Inflammatory macrophage treated with lipopolysaccharide for 1 hour (primary cell): Measurements from ENCODE around the gene DHCR24.
"Not testable (repeated sequence)": the region's sequence is repeated elsewhere in the genome, so short reads cannot be mapped to it uniquely, and the experiment has no call there.

ENCODE experiments used
- DNase-seq, 2 donors: peaks; one replicate each; pipeline ENCODE4 v3.0.0-alpha.2; 2020 to 2022

Gene DHCR24

DNA sequence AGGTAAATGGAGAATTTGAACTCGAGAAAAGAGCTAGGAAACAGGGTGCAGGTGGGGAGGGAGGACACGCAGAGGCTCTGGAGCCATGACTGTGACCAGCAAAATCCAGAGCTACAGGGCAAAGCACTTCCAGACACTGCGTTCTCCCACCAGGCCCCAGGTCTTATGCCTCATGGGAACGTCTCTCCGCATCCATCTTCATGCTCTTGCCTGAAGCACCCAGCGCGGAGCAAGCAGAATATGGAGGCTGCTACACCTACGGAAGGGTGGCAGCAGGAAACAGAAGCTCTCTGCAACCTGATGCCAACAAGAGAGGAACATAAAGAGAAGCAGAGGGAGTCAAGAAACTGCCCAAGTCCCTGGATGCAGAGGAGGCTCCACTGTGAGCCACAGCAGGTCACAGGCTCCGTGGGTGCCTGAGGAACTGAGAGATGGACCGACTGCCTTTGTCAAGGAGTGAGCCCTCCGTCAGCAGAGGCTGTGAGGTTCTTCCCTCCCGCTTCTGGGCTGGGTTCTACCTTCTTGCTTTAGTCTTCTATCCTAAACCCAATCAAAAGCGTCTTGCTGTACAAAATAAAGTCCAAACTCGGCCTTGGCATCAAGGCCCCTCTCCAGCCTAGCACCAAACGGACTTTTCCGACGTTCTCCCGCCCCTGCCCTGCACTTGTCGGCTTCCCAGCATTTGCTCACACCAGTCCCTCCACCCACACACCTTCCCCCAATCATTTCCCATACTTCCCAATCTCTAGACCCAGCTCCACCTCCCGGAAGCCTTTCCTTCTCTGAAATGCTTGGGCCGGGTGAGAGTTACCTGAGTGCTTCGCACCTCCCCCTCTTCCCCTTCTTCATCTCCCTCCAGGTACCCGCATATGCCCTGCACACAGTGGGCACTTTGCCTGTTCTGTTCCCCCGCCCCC, 930 bp downstream of the DHCR24 start:
- DNase-seq: peak; percentile 55 to 74

DNA sequence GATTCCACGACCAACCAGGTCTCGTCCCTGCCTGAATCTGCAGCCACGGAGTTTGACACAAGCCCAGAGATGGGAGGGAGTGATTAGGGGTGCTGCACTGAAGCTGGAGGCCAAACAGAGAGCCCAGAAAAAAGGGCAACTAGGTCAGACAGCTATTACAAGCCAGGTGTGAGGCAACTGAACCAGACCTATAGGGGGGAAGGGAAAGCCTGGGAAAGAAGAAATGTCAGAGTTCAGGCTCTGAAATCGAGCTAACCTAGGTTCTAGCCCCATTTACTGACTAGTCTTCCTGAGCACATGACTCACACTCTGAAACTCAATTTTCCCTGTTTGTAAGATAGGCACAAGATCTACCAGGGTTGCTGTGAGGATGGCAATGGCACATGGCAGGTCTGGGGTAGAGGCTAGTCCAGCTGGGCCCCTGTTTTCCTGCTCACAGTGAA, 1.7 kb downstream of the DHCR24 start:
- DNase-seq: no peak

DNA sequence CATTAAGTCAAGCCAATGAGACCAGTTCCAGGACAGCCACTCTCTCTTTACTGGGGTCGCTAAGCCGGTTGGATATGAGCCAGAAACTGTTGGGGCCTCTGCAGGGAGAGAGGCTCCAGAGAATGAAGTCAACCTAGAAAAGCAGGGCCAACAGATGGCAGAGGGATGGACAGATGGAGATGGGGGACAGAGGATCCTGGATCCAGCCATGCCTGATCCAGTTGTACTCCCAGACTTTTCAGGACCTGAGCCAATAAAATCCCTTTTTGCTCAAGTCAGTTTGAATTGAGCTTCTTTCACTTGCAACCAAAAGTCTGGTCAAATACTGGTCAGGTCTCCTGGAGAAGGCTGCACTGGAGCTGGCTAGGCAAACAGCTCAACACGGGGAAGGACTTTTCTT, 2.2 kb downstream of the DHCR24 start:
- no peak for DNase-seq

DNA sequence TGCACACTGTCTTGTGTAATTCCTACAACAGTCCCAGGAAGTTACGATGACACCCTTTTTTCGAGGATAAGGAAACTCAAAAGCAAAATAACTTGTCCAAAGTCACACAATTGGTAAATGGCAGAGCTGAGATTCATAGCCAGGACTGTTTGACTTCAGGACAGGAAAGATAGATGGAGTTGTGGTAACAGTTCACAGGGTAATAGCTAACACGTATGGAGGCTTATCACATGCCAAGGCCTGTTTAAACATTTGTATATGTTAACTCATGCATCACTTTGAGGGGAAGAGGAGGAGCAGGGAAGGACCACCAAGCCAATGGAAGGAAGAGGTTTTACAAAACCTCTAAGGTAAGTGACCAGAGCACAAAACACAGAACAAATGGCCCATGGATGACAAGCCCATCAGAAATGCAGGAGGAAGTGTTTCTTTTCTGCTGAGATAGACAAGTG, 2.8 kb downstream of the DHCR24 start:
- DNase-seq: no peak

DNA sequence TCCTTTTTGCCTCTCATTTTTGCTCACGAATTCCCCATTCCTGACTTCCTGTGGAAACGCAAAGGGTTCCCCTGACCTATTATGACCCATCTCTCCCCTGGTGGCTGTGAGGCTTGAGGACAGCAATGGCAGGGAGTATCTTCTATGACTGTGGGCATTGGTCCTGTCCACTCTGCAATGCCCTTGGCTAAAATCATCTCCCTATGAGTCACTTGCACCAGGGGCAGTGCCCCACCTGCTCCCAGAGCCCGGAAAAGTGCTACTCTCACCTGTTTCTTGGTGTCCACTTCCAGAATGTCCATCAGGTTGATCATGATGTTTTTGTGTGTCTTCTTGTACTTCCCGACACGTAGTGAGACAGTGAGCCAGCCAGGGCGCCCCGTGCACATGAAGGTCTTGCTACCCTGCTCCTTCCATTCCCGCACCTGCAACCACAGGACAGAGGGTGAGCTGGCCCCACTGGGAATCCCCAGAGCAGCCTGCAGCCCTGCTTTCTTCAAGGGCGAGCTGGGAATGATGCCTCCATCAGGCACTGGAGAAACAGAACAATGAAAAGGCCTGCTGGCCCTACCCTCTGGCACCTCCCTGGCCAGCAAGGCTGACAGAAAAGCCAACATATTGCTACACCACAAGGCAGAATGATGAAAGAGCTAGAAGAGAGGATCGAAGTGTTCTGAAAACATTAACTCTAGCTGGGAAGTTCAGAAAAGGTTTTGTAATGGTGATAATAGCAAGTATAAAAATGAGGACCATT, 3.5 kb downstream of the DHCR24 start:
- peak in 1 of 2 donors; percentile 56 for DNase-seq

DNA sequence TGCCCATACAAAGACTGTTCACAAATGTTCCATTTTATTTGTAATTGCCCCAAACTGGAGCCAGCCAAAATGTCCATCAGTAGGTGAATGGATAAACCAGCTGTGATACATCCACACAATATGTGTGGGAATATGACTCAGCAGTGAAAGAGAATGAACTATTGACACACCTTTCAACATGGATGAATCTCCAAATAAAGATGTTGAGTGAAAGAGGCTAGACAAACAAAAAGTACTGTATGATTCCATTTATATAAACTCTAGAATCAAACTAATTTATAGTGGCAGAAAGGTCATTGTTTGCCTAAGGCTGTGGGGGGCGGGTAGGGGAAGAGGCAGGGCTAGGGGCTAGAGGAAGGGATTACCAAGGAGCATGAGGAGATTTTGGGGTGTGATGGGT, 4.5 kb downstream of the DHCR24 start:
- DNase-seq: no peak

DNA sequence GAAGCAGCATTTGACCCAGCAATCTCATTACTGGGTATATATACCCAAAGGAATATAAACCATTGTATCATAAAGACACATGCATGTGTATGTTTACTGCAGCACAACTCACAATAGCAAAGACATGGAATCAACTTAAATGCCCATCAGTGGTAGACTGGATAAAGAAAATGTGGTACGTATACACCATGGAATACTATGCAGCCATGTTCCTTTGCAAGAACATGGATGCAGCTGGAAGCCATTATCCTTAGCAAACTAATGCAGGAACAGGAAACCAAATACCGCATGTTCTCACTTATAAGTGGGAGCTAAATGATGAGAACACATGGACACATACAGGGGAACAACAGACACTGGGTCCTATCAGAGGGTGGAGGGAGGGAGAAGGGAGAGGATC, 5.4 kb downstream of the DHCR24 start:
- not testable (repeated sequence) for DNase-seq

DNA sequence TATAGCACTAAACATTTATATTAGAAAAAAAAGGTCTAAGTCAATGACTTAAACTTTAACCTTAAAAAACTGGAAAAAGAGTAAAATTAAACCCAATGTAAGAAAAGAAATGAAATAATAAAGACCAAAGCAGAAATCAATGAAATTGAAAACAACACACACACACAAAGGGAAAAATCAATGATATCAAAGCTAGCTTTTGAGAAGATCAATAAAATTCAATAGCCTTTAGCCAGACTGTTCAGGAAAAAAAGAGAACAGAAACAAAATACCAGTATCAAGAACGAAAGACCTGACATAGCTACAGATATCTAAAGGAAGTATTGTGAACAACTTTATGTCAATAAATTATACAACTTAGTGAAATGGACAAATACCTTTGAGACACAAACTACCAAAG, 7.1 kb downstream of the DHCR24 start:
- no peak for DNase-seq

DNA sequence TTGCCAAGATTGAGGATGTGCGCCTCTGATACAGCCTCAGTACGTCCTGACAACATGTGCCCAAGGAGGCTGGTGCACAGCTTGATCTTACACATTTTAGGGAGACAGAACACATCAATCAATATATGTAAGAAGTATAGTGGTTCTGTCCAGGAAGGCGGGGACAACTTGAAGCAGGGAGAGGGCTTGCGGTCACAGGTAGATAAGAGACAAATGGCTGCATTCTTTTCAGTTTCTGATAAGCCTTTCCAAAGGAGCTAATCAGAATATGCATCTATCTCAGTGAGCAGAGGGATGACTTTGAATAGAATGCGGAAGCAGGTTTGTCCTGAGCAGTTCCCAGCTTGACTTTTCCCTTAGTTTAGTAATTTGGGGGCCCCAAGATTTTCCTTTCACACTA, 10.2 kb downstream of the DHCR24 start:
- no peak for DNase-seq

DNA sequence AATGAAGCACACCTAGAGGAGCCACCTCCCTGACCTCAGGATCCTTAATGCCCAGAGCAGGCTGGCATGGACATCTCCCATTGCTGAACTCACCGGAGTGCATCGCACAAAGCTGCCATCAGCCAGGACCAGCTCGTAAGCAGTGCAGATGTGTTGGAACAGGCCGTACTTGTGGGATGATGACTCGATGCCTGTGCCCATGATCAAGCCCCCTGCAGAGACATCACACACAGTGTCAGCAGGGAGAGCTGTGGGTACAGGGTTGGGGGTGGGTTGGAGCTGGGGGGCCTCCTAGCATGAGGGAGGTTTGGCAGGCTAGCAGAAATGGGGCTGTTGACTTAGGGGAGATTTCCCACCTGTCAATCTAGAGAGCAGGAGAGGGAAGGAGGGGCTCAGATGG, 12.0 kb downstream of the DHCR24 start:
- no peak for DNase-seq

DNA sequence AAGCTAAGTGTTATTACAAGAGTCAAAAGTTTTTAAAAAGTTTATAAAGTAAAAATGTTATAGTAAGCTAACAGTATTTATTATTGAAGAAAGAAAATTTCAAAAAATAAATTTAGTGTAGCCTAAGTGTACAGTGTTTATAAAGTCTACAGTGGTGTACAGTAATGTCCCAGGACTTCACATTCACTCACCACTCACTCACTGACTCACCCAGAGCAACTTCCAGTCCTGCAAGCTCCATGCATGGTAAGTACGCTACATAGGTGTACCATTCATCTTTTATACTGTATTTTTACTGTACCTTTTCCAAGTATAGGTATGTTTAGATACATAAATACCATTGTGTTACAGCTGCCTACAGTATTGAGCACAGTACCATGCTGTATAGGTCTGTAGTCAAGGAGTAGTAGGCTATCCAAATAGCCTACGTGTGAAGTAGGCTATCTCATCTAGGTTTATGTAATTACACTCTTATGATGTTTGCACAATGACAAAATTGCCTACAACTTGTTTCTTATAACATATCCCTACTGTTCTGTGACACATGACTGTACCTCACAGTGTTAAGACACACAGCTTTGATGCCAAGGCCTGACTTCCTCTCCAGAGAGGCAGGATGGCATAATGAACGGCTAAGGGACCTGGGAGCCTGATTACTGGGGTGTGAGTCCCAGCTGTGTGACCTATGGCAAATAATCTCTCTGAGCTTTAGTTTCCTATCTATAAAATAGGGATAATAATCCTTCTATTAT, 12.7 kb downstream of the DHCR24 start:
- peak in 1 of 2 donors; percentile 75 for DNase-seq

DNA sequence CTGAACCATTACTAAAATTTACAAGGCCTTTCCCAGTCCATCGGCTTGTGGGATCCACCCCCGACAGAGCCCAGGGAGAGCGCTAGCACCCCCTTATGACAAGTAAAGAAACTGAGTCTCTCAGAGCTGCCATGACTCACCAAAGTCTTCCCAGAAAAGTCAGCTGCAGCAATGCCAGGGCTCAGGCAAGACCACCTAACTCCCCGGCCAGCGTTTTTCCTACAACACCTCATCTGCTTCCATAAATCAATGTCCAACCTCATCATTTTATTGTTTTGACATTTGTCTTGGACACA, 15.0 kb downstream of the DHCR24 start:
- no peak for DNase-seq

DNA sequence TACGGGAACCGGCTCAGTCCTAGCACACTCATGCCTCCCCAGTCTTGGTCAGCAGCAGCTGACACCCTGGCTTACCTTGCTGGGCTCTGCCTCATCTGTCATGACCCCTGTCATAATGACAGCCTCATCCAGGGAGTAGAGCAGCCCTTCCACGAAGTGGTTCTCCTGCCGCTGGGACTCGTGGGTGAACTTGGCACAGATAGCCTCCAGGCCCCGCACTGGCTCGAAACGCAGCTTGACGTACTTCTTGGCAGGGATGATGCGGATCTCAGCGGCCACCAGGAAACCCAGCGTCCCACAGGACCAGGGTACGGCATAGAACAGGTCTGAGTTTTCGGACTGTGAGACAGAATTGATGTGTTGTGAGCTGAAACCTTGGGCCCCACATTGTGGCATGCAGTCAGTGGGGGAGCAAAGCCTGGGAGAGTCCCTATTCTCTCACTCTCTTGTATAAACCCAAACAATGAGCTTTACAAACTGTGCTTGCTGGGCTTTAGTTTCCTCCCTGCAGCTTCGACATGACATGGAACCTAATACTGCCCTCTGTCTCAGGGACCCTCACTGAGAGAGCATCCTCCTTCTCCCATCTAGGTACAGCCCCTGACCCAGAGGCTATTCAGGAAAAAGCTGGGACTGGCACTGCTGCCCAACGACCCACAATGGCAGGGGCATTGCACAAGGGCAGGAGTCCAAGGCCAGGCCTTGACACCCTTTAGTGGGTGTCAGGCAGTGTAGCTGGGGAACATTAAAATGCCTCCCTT, 15.5 kb downstream of the DHCR24 start:
- no peak for DNase-seq

DNA sequence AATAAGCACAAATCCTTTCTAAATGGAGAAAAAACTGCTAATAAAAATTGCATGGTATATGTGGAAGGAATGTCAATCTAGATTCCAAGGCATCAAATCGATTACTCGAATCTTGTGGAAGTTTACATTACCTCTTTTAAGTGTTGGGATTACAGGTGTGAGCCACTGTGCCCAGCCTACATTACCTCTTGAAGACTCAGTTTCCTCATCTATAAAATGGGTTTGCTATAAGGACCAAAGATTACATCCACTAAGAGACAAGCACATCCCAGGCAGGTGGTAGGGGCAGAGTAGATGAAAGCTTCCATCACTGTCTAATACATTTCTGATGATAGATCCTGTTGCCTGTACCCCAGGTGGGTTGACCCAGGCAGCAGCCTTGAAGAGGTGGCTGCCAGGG, 16.1 kb downstream of the DHCR24 start:
- no peak for DNase-seq

DNA sequence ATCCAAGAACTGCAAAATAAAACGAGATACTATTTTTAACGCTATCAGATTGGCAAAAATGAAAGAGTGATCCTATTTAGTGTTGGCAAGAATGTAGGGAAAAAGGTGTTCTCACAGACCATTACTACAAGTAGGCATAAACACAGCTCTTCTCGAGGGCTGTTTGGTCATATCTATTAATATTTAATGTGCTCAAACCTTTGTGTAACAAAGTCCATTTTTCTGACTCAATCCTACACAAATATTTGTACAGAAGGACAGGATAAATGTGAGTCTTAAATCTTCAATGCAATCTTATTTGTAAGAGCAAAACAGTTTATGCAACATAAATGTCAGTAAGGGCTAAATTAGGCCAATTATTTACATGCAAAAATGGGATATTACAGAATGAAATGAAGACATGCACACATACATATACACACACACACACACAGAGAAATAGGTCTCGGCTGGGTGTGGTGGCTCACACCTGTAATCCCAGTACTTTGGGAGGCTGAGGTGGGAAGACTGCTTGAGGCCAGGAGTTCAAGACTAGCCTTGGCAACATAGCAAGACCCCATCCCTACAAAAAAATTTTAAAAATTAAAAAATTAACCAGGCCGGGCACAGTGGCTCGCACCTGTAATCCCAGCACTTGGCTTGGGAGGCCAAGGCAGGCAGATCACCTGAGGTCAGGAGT, 17.7 kb downstream of the DHCR24 start:
- DNase-seq: no peak

DNA sequence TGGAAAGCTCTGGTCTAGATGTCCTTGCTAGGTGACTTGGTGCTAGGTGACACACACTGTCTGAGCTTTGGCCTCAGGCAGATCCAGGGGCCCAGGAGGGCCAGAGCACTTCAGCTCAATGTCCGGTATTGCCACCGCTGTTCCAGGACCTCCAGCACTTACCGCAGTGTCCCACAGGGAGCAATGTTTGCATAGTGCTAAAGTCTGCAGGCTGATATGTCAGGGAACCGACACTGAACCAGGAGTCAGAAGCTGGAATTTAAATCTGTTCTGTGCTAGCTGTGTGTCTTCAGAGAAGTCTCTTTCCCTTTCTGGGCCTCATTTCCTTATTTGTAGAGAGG, 19.3 kb downstream of the DHCR24 start:
- no peak for DNase-seq

DNA sequence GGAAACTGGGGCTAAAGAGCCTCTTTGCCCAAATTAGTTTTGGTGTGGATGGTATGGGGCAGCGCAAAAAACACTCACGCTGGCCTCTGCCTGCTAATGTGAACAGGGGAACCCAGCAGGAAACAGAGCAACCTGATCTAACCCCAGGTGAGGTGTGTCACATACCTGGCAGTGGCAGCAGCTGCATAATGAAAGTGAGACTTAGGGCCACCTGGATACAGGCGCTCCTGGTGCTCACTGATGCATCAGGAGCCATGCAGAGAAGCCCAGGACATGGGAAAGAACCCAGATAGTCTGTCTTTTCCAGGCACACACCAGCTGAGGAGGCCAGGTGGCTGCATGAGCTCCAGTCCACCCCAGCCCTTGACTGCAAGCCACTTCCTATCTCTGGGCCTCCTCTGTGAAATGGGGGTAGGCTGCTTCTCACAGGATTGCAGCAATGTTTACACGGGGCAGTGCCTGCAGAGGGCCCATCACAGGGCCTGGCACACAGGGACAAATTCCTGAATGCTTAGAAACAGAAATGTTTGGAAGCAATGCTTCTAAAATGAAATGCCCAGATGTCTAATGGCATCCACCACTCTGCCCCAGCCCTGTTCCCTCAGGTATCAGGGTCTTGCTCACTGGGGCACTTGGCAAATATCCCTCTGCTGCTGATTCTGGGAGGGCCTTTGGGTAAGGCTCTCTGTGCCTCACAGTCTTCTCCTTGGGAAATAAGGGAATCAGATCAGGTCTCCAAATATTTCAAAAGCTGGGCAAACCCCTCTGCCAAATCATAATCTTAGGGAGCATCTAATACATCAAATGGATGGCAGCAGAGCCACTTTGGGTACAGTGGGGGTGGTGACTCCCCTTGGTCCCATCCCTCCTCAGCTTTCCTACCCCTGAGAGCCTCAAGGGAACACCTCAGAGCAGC, 19.9 kb downstream of the DHCR24 start:
- DNase-seq: no peak

DNA sequence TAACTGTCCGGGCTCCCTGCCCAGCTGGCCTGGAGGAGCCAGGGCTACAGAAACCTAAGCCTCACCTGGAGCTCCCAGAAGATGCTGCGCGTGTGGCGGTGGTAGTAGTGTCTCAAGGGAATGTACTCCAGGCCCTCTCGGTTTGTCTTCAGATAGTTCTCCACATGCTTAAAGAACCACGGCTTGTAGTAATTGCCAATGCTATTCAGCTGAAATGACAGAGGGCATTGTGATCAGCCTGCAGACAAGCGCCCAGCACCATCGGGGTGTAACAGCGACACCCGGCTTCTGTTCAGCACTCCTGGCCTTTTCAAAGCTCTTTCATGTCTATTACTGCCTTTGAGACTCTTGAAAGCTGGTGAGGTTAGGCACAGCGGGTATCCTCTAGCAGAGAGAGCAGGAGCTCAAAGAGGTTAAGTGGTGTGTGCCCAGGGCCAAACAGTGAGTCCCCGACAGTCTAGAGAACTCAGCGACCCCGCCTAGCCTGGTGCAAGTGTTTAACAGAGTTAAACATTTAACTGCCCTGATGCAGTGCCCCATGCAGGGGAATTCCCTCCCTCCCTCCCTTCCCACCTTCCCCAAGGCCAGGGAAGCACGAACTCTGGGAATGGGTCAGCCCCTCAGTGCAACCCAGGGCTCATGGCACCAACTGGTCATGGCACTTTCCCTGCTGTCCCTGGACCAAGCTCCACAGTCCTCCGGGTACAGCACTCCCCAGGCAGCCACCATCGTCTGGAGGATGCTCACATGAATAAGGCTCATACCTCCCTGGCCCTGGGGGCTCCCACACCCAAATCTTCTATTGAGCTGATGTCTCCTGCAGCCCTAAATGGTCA, 21.5 kb downstream of the DHCR24 start:
- DNase-seq: no peak

DNA sequence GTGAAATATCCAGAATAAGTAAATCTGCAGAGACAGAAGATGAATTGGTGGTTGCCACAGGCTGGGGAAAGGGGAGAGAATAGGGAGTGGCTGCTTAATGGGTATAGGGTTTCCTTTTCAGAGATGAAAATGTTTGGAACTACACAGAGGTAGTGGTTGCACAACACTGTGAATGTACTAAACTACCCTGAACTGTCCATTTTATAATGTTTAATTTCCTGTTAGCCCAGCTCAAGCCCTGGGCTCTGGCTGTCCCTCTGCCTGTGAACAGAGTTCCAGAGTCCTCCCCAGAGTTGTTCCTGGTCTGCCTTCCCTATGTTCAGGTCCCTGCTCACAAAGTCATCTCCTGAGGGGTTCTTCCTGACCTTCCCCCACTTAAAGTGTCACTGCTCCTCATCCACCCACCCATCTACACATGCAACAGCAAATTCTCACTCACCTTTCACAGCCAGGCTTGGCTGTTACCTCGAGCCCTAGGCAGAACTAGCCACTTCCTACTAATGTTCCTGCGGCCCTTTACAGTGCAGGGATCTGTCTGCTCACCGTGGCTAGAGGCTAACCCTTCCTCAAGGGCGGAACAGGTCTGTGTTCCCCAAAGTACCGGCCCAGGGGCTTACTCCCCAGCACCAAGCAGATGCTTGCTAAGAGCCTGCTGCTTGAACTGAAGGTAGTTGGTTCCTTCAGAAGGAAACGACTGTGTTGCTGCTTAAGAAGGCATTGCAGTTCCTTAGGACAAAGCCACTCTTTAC, 22.4 kb downstream of the DHCR24 start:
- no peak for DNase-seq
